Karpas-422 (cell line): ENCODE measurements around the gene IFT80. TPM values are rescaled to one million over a fixed set of nuclear protein-coding genes. Genes with fewer than 3 reads are reported as not detected.

Source experiments
- DNase-seq: peaks from one replicate; pipeline ENCODE4 v3.0.0-alpha.2; 2015
- H2AFZ ChIP-seq: fragments of 200-600 bp; sonication (generic); 2 replicates; pipeline ENCODE4 v1.6.1; 2014; ENCODE audit warnings: antibody characterized with exemption, low read length, mixed read lengths
- H3K27ac ChIP-seq: fragments of 200-600 bp; sonication (generic); 2 replicates; pipeline ENCODE4 v1.5.1; 2014; ENCODE audit warnings: mild to moderate bottlenecking, low read length, moderate library complexity
- H3K27me3 ChIP-seq: fragments of 200-600 bp; sonication (generic); 2 replicates; pipeline ENCODE4 v1.6.1; 2014; ENCODE audit warnings: low read length, mixed read lengths
- H3K36me3 ChIP-seq: fragments of 200-600 bp; sonication (generic); 2 replicates; pipeline ENCODE4 v1.6.1; 2014; ENCODE audit warnings: low read length, mixed read lengths; ENCODE audit not compliant: insufficient read depth
- H3K4me1 ChIP-seq: fragments of 200-600 bp; sonication (generic); 2 replicates; pipeline ENCODE4 v1.6.1; 2014; ENCODE audit warnings: mild to moderate bottlenecking, low read length, mixed read lengths
- H3K4me2 ChIP-seq: fragments of 200-600 bp; sonication (generic); 2 replicates; pipeline ENCODE4 v1.6.1; 2014; ENCODE audit warnings: low read length, low read depth, mild to moderate bottlenecking; ENCODE audit not compliant: poor library complexity, severe bottlenecking
- H3K4me3 ChIP-seq: fragments of 200-600 bp; sonication (generic); 2 replicates; pipeline ENCODE4 v1.5.1; 2014; ENCODE audit warnings: mild to moderate bottlenecking, antibody characterized with exemption, low read length, mixed read lengths
- H3K79me2 ChIP-seq: fragments of 200-600 bp; sonication (generic); 2 replicates; pipeline ENCODE4 v1.6.1; 2014; ENCODE audit warnings: mild to moderate bottlenecking, low read length, mixed read lengths
- H3K9ac ChIP-seq: fragments of 200-600 bp; sonication (generic); 2 replicates; pipeline ENCODE4 v1.6.0; 2014; ENCODE audit warnings: low read length
- H3K9me2 ChIP-seq: fragments of 200-600 bp; sonication (generic), shearing (Covaris generic); replicated peaks from 2 replicates; pipeline ENCODE4 v1.6.0; 2014; ENCODE audit warnings: mild to moderate bottlenecking, low read length, moderate library complexity; ENCODE audit not compliant: insufficient read depth
- H3K9me3 ChIP-seq: fragments of 300-700, 200-600 bp; sonication (generic); 2 replicates; pipeline ENCODE4 v1.6.1; 2014; ENCODE audit warnings: low read length, mixed read lengths
- H4K20me1 ChIP-seq: fragments of 200-600 bp; sonication (generic); 2 replicates; pipeline ENCODE4 v1.6.1; 2014; ENCODE audit warnings: mild to moderate bottlenecking, antibody characterized with exemption, low read length, low read depth; ENCODE audit not compliant: insufficient read depth
- total RNA-seq: library from RNA; depleted of rRNA; stranded (reverse); fragments of >200 nt; shearing (Covaris generic); gene quantifications from 2 replicates; pipeline ENCODE4 v1.2.3, GENCODE V29; 2014; ENCODE audit warnings: low replicate concordance

Gene IFT80
- total RNA-seq, 1 experiment from 2014 or later: 40.7 TPM

- peaks cover 19% of the 10 kb centered on the region; the same call in 1 of the 2 replicates for H3K36me3 ChIP-seq
Observed at GRCh38 chr3:160378331-160379109, 20.5 kb downstream of the IFT80 start.

GRCh38 chr3:160376681-160377080, 22.3 kb downstream of the IFT80 start:
- no peak overlapping the region for H3K9ac ChIP-seq
- no peak overlapping the region for H2AFZ ChIP-seq
- peaks cover 19% of the 10 kb centered on the region; the same call in 1 of the 2 replicates for H3K36me3 ChIP-seq
- no peak overlapping the region for H3K27ac ChIP-seq
- H3K27me3 ChIP-seq: no peaks in the 10 kb centered on the region
- DNase-seq: no peak
- no peaks in the 10 kb centered on the region for H3K9me2 ChIP-seq
- H4K20me1 ChIP-seq: no peaks in the 10 kb centered on the region
- peaks cover 33% of the 10 kb centered on the region for H3K79me2 ChIP-seq
- H3K4me3 ChIP-seq: no peak overlapping the region
- H3K9me3 ChIP-seq: no peaks in the 10 kb centered on the region
- no peak overlapping the region for H3K4me2 ChIP-seq
- H3K4me1 ChIP-seq: no peaks in the 10 kb centered on the region

More at GRCh38 chr3:160378331-160379109, 20.5 kb downstream of the IFT80 start:
- H3K9me3 ChIP-seq: no peaks in the 10 kb centered on the region
- H3K79me2 ChIP-seq: peaks cover 43% of the 10 kb centered on the region
- no peaks in the 10 kb centered on the region for H4K20me1 ChIP-seq
- no peaks in the 10 kb centered on the region for H3K9me2 ChIP-seq
- no peak overlapping the region for H2AFZ ChIP-seq
- no peak overlapping the region for H3K4me3 ChIP-seq
- no peak overlapping the region for H3K9ac ChIP-seq
- no peaks in the 10 kb centered on the region for H3K27me3 ChIP-seq
- H3K27ac ChIP-seq: no peak overlapping the region
- H3K4me2 ChIP-seq: no peak overlapping the region
- no peak for DNase-seq
- H3K4me1 ChIP-seq: no peaks in the 10 kb centered on the region

GRCh38 chr3:160374925-160375324, 24.1 kb downstream of the IFT80 start:
- Histone ChIP-seq H3K9me3 (no peaks in the 10 kb centered on the region), H3K27ac (no peak overlapping the region)
- DNase-seq: no peak

GRCh38 chr3:160374472-160374871, 24.6 kb downstream of the IFT80 start:
- Histone ChIP-seq H3K9me3 (no peaks in the 10 kb centered on the region), H3K27ac (no peak overlapping the region), H3K79me2 (peaks cover 18% of the 10 kb centered on the region), H3K36me3 (peaks cover 19% of the 10 kb centered on the region; the same call in 1 of the 2 replicates), H3K9me2 (no peaks in the 10 kb centered on the region; the same call in 1 of the 2 replicates), H2AFZ (no peak overlapping the region), H4K20me1 (no peaks in the 10 kb centered on the region), H3K4me3 (no peak overlapping the region), H3K27me3 (no peaks in the 10 kb centered on the region), H3K9ac (no peak overlapping the region), H3K4me1 (peaks cover 16% of the 10 kb centered on the region), H3K4me2 (no peak overlapping the region)
- no peak for DNase-seq

More at GRCh38 chr3:160374925-160375324, 24.1 kb downstream of the IFT80 start:
- Histone ChIP-seq H4K20me1 (no peaks in the 10 kb centered on the region), H3K4me3 (no peak overlapping the region), H3K9me2 (no peaks in the 10 kb centered on the region; the same call in 1 of the 2 replicates), H3K4me1 (peaks cover 12% of the 10 kb centered on the region), H3K4me2 (no peak overlapping the region), H3K27me3 (no peaks in the 10 kb centered on the region), H3K79me2 (peaks cover 22% of the 10 kb centered on the region), H2AFZ (no peak overlapping the region), H3K36me3 (peaks cover 19% of the 10 kb centered on the region; the same call in 1 of the 2 replicates), H3K9ac (no peak overlapping the region)

- no peak overlapping the region for H3K4me3 ChIP-seq
- no peak overlapping the region for H3K27ac ChIP-seq
- DNase-seq: no peak
- H3K27me3 ChIP-seq: no peaks in the 10 kb centered on the region
- peaks cover 19% of the 10 kb centered on the region; the same call in 1 of the 2 replicates for H3K36me3 ChIP-seq
- no peak overlapping the region for H2AFZ ChIP-seq
- no peak overlapping the region for H3K9ac ChIP-seq
- H3K9me2 ChIP-seq: no peaks in the 10 kb centered on the region; the same call in 1 of the 2 replicates
- H4K20me1 ChIP-seq: no peaks in the 10 kb centered on the region
- H3K4me2 ChIP-seq: no peak overlapping the region
- no peaks in the 10 kb centered on the region for H3K9me3 ChIP-seq
- peaks cover 13% of the 10 kb centered on the region; the same call in 1 of the 2 replicates for H3K79me2 ChIP-seq
- peaks cover 22% of the 10 kb centered on the region for H3K4me1 ChIP-seq
Observed at GRCh38 chr3:160373655-160374054, 25.4 kb downstream of the IFT80 start.

GRCh38 chr3:160372780-160373179, 26.2 kb downstream of the IFT80 start:
- no peak overlapping the region for H2AFZ ChIP-seq
- H3K9me2 ChIP-seq: no peaks in the 10 kb centered on the region; the same call in 1 of the 2 replicates
- peaks cover 9% of the 10 kb centered on the region; the same call in 1 of the 2 replicates for H3K79me2 ChIP-seq
- DNase-seq: no peak
- H3K9ac ChIP-seq: no peak overlapping the region
- no peaks in the 10 kb centered on the region for H3K9me3 ChIP-seq
- H3K27me3 ChIP-seq: no peaks in the 10 kb centered on the region
- no peak overlapping the region for H3K27ac ChIP-seq
- H3K36me3 ChIP-seq: peaks cover 19% of the 10 kb centered on the region; the same call in 1 of the 2 replicates
- peaks cover 22% of the 10 kb centered on the region for H3K4me1 ChIP-seq
- no peak overlapping the region for H3K4me2 ChIP-seq
- no peaks in the 10 kb centered on the region for H4K20me1 ChIP-seq
- no peak overlapping the region for H3K4me3 ChIP-seq

- H3K4me2 ChIP-seq: peak overlapping the region; percentile 48
- H3K27me3 ChIP-seq: no peaks in the 10 kb centered on the region
- H3K9ac ChIP-seq: no peak overlapping the region
- no peaks in the 10 kb centered on the region for H4K20me1 ChIP-seq
- peaks cover 16% of the 10 kb centered on the region; the same call in 1 of the 2 replicates for H3K36me3 ChIP-seq
- 0 out of 2 replicates have a peak, but pooled peaks cover 10% of the 10 kb centered on the region for H3K79me2 ChIP-seq
- H3K27ac ChIP-seq: peak overlapping the region; percentile 42; the same call in 1 of the 2 replicates
- H2AFZ ChIP-seq: no peak overlapping the region
- DNase-seq: no peak
- H3K9me2 ChIP-seq: no peaks in the 10 kb centered on the region; the same call in 1 of the 2 replicates
- H3K4me3 ChIP-seq: no peak overlapping the region
- H3K9me3 ChIP-seq: no peaks in the 10 kb centered on the region
- peaks cover 22% of the 10 kb centered on the region for H3K4me1 ChIP-seq
Observed at GRCh38 chr3:160370987-160371857, 27.8 kb downstream of the IFT80 start.
